Adrenal gland (tissue), 5 donors: ENCODE measurements around the gene TWIST2.

ENCODE experiments used
- POLR2A ChIP-seq, 2 donors: fragments of 450-650 bp; IDR thresholded peaks; one replicate each; pipeline ENCODE4 v1.6.1; 2017; ENCODE audit warnings: antibody characterized with exemption in 2 of 2, mild to moderate bottlenecking in 2 of 2, moderate library complexity in 1 of 2
- TF ChIP-seq, protein P1 (sequence below), 6 experiments: fragments of 450-650 bp in 4 of 6; fragments of 200-600 bp in 2 of 6; sonication (generic) in 1 of 6; IDR thresholded peaks; 1 replicate in 5 of 6; 2 replicates in 1 of 6; pipeline versions ENCODE4 v1.5.1 to v1.8.0; 2016 to 2021; ENCODE audit warnings: antibody characterized with exemption in 6 of 6, mild to moderate bottlenecking in 2 of 6, moderate library complexity in 1 of 6
- donor health status: DM: no; HTN: no; CAD: no.

DNA sequence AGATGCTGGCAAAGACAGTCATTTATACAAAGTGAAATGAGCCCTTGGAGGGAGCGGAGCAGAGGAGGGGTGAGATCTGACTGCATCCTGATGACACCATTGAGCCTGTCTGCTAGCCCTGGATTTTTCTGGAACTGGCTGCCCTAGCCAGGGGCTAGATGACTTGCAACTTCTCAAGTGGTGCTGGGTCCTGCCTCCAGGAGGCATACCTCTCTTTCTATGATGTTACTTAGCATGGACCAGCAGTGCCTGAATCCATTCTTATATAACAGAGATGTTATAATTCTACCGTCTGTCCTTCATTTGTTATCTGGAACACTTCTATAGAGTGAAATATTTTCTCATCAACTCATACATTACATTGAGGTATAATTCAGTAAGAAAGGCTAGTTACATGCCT is 8.5 kb upstream of the TWIST2 start:
- TF ChIP-seq POLR2A (IDR thresholded peaks at IDR 0.05), result no peak
- TF ChIP-seq, protein P1, sequence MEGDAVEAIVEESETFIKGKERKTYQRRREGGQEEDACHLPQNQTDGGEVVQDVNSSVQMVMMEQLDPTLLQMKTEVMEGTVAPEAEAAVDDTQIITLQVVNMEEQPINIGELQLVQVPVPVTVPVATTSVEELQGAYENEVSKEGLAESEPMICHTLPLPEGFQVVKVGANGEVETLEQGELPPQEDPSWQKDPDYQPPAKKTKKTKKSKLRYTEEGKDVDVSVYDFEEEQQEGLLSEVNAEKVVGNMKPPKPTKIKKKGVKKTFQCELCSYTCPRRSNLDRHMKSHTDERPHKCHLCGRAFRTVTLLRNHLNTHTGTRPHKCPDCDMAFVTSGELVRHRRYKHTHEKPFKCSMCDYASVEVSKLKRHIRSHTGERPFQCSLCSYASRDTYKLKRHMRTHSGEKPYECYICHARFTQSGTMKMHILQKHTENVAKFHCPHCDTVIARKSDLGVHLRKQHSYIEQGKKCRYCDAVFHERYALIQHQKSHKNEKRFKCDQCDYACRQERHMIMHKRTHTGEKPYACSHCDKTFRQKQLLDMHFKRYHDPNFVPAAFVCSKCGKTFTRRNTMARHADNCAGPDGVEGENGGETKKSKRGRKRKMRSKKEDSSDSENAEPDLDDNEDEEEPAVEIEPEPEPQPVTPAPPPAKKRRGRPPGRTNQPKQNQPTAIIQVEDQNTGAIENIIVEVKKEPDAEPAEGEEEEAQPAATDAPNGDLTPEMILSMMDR (IDR thresholded peaks at IDR 0.05), result no peak
